Thyroid gland (tissue), 4 donors: Measurements from ENCODE around the gene FHOD3. TPM values are rescaled to one million over a fixed set of nuclear protein-coding genes. Genes with fewer than 3 reads are reported as not detected.

Experiments used
- DNase-seq, 2 donors: peaks; one replicate each; pipeline ENCODE4 v3.0.0-alpha.2; 2019
- H3K27ac ChIP-seq, 3 donors: fragments of 200-600 bp; sonication (generic); 1 replicate in 2 of 3; 2 replicates in 1 of 3; pipeline ENCODE4 v1.5.1; 2016 to 2019; ENCODE audit warnings: mild to moderate bottlenecking in 1 of 3, moderate library complexity in 1 of 3
- H3K27me3 ChIP-seq: fragments of 200-600 bp; sonication (generic); one replicate; pipeline ENCODE4 v1.5.1; 2019
- H3K36me3 ChIP-seq, 2 donors: fragments of 200-600 bp; sonication (generic); one replicate each; pipeline ENCODE4 v1.5.1; 2016 to 2019
- H3K4me1 ChIP-seq, 2 donors: fragments of 200-600 bp; sonication (generic); one replicate each; pipeline ENCODE4 v1.5.1; 2017 to 2019
- H3K4me3 ChIP-seq, 3 donors: fragments of 200-600 bp; sonication (generic); replicated peaks in 1 of 3; 1 replicate in 2 of 3; 2 replicates in 1 of 3; pipeline ENCODE4 v1.5.1; 2016; ENCODE audit warnings: mild to moderate bottlenecking in 1 of 3
- H3K9me3 ChIP-seq: fragments of 200-600 bp; sonication (generic); one replicate; pipeline ENCODE4 v1.5.1; 2017
- POLR2A ChIP-seq, 2 donors: fragments of 450-650 bp; IDR thresholded peaks; one replicate each; pipeline ENCODE4 v1.6.1; 2017; ENCODE audit warnings: antibody characterized with exemption in 2 of 2, mild to moderate bottlenecking in 2 of 2, moderate library complexity in 1 of 2
- WGBS, 2 donors: methylation state at CpG; one replicate each; pipeline ENCODE4 v1.1.5; 2017; 5-methylcytosine and 5-hydroxymethylcytosine counted together
- intact Hi-C: fragments of 100-400 bp; cut with DNase I; formaldehyde crosslinking; loops from one replicate; pipeline ENCODE4 v1.15.1; 2023
- total RNA-seq, 4 donors: library from RNA; depleted of rRNA; stranded (reverse); fragments of >200 nt; gene quantifications; one replicate each; pipeline ENCODE4 v1.2.3, GENCODE V29; 2016
- TF ChIP-seq, protein P1 (sequence below), 6 experiments: fragments of 200-600 bp in 3 of 6; fragments of 450-650 bp in 3 of 6; sonication (generic) in 3 of 6; IDR thresholded peaks; one replicate each; pipeline ENCODE4 v1.5.1; 2016 to 2019; ENCODE audit warnings: antibody characterized with exemption in 6 of 6, mild to moderate bottlenecking in 2 of 6, inconsistent platforms in 1 of 6, moderate library complexity in 1 of 6

FHOD3 gene
- total RNA-seq, 4 donors from 2014 or later = 1.6 to 6.9 (median 4.8) TPM

DNA sequence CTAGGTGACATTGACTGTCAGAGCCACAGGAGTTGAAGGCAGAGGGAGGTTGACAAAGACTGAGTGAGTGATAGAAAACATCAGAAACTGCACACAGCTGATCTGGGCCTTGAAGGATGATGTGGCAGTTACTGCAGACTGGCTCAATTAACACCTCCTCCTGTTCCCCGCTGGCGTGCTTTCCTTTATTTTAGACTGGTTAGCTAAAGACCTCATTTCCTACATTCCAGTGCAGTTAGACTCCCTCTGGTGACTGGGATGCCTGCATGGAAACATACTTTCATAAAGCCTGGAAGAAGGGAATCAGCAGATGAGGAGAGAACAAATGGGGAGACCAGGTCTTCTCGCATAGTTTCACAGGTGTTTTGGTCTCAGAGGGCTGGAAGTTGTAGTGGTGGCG, 524.2 kb downstream of the FHOD3 start:
- Histone ChIP-seq H3K36me3 (peaks cover 0 to 5% of the 10 kb centered on the region in 2 donors), H3K4me1 (no peaks in the 10 kb centered on the region), H3K27ac (no peak overlapping the region), H3K4me3 (no peak overlapping the region), H3K9me3 (no peaks in the 10 kb centered on the region), H3K27me3 (no peaks in the 10 kb centered on the region)
- 96% methylated on average over 4 of the region's 4 CpGs for WGBS, 2 donors
- TF ChIP-seq POLR2A (IDR thresholded peaks at IDR 0.05) = no peak
- TF ChIP-seq, protein P1, sequence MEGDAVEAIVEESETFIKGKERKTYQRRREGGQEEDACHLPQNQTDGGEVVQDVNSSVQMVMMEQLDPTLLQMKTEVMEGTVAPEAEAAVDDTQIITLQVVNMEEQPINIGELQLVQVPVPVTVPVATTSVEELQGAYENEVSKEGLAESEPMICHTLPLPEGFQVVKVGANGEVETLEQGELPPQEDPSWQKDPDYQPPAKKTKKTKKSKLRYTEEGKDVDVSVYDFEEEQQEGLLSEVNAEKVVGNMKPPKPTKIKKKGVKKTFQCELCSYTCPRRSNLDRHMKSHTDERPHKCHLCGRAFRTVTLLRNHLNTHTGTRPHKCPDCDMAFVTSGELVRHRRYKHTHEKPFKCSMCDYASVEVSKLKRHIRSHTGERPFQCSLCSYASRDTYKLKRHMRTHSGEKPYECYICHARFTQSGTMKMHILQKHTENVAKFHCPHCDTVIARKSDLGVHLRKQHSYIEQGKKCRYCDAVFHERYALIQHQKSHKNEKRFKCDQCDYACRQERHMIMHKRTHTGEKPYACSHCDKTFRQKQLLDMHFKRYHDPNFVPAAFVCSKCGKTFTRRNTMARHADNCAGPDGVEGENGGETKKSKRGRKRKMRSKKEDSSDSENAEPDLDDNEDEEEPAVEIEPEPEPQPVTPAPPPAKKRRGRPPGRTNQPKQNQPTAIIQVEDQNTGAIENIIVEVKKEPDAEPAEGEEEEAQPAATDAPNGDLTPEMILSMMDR (IDR thresholded peaks at IDR 0.05) = no peak
- intact Hi-C loops = no loop called here
- no peak for DNase-seq

DNA sequence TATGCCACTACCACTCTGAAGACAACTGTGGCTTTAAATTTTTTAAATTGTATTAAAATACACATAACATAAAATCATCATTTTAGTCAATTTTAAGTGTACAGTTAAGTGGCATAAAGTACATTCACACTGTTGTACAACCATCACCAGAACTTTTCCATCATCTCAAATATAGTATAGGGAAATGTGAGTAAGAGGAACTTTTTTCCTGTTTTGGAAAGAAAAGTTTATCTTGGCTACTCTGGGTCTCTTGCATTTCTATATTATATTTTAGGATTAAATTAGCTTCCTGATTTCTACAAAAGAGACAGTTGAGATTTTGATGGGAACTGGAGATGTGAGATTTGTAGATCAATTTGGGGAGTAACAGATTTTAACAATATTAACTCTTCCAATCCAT, 528.0 kb downstream of the FHOD3 start:
- peaks cover 0 to 11% of the 10 kb centered on the region in 2 donors for H3K4me1 ChIP-seq
- no peaks in the 10 kb centered on the region for H3K27me3 ChIP-seq
- H3K9me3 ChIP-seq = no peaks in the 10 kb centered on the region
- no peaks in the 10 kb centered on the region for H3K36me3 ChIP-seq
- DNase-seq = no peak
- intact Hi-C loops = no loop called here
- H3K27ac ChIP-seq = no peak overlapping the region
- TF ChIP-seq POLR2A (IDR thresholded peaks at IDR 0.05) = no peak
- TF ChIP-seq, protein P1 (IDR thresholded peaks at IDR 0.05) = no peak
- no peak overlapping the region for H3K4me3 ChIP-seq

DNA sequence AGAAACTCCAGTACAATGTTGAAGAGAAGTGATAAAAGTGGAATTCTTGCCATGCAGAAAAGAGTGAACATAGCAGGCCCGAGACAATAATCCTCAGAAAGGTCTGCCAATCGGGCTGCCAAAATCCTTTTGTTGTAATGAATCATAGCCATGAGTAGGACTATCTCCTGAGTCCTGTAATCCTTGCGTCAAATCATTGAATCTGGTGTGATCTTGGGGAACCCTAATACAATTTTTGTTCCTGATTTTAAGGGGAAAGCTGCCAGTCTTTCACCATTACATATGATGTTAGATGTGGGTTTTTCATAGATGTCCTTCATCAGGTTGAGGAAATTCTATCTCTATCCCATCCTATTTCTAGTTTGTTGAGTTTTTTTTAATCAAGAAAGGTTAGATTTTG, 529.0 kb downstream of the FHOD3 start:
- WGBS, 2 donors = 95 to 97% methylated on average over 3 of the region's 3 CpGs

DNA sequence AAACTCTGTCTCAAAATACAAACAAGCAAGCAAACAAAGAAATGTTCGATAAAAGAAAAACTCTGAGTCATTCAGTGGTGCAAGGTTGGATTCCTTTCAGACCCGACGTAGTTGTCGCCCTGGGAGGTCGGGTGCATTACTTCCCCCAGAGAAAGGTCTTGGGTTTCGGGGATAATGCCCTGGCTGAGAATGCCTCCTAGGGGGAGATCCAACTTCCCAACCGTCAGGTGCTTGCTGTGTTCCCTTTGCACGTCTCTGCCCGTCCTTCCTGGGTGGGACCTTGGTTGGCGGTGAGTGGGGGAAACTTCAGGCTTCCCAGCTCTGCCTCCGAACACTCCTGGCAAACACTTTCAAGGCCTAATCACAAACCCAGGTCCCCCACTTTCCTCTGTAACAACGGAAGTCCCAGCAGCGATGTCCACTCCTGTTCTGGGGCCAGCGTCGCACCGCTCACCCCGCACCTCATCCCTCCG, 530.7 kb downstream of the FHOD3 start:
- intact Hi-C loops = no loop called here
- DNase-seq = peak in 1 of 2 donors; percentile 39
- Histone ChIP-seq H3K27ac (peak overlapping the region; percentile 67 to 91 (median 73)), H3K4me1 (peaks cover 0 to 11% of the 10 kb centered on the region in 2 donors), H3K9me3 (no peaks in the 10 kb centered on the region), H3K27me3 (no peaks in the 10 kb centered on the region), H3K4me3 (peak overlapping the region; percentile 84 to 87 (median 86)), H3K36me3 (no peaks in the 10 kb centered on the region)
- TF ChIP-seq POLR2A (IDR thresholded peaks at IDR 0.05) = no peak
- TF ChIP-seq, protein P1 (IDR thresholded peaks at IDR 0.05) = no peak
- 1% methylated on average over 17 to 18 of the region's 18 CpGs for whole genome bisulfite sequencing, 2 donors

More for the DNA sequence above, 529.0 kb downstream of the FHOD3 start:
- Histone ChIP-seq H3K4me1 (peaks cover 0 to 11% of the 10 kb centered on the region in 2 donors), H3K36me3 (no peaks in the 10 kb centered on the region), H3K4me3 (no peak overlapping the region), H3K9me3 (no peaks in the 10 kb centered on the region), H3K27me3 (no peaks in the 10 kb centered on the region), H3K27ac (no peak overlapping the region)
- DNase-seq = no peak
- intact Hi-C loops = no loop called here
- TF ChIP-seq, protein P1 (IDR thresholded peaks at IDR 0.05) = no peak
- no peak for TF ChIP-seq POLR2A (IDR thresholded peaks at IDR 0.05)

DNA sequence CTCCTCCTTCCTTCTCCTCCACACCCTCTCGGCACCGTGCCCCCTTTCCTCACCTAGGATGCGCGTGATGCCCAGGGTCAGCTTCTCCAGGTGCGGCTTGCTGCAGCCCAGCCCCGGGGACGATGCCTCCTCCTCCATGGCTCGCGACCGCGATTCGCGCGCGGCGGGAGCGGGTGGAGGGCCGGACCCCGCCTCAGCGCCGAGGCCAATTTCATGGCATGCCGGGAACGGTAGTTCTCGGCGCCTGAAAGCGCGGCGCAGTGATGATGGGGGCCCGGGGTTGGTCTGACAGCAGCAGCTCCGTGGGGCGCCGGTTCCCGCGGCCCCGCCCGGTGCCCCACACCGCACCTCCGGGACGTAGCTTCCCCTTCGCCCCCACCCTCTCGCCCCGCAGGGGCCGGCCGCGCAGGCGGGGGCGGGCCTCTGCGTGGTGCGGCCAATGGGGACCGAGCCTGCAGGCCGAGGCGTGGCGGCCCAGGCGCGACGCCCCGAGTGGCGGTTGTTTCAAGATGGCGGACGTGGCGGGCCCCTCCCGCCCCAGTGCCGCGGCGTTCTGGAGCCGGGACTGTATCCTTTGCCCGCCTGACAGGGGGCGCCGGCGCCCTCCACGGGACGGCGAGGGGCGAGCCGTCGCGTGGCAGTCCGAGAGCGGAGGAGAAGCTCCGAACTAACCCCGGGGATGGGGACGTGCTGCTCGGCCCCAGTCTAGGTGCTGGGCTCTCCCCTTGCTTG, 531.3 kb downstream of the FHOD3 start, which contains the start of the genes KIAA1328 and TPGS2:
Gene KIAA1328, plus strand, starts transcription at position 498 of the 732 bp plus-strand sequence. Its CDS starts 12 bp downstream, at position 510.
Gene TPGS2, minus strand, starts transcription at position 373 of the 732 bp plus-strand sequence. Its CDS starts 235 bp downstream, at position 138.
- H3K9me3 ChIP-seq = no peaks in the 10 kb centered on the region
- H3K4me3 ChIP-seq = peak within 1 kb of the TSS; percentile 84 to 87 (median 86)
- peak in 1 of 2 donors; percentile 72 for TF ChIP-seq POLR2A (IDR thresholded peaks at IDR 0.05)
- TF ChIP-seq, protein P1 (IDR thresholded peaks at IDR 0.05) = peak in 3 of 6 experiments; percentile 38 to 43 (median 39)
- H3K4me1 ChIP-seq = peaks cover 0 to 11% of the 10 kb centered on the region in 2 donors
- intact Hi-C loops = no loop called here
- peak; percentile 85 for DNase-seq
- 0 to 1% methylated on average over 20 to 25 of the region's 83 CpGs for WGBS, 2 donors
- no peaks in the 10 kb centered on the region for H3K27me3 ChIP-seq
- H3K27ac ChIP-seq = peak within 1 kb of the TSS; percentile 67 to 91 (median 73)
- H3K36me3 ChIP-seq = no peaks in the 10 kb centered on the region
